WI38 (cell line): ENCODE data around the gene CDKAL1.

ENCODE experiments used
- H3K4me3 ChIP-seq: 2 replicates; pipeline ENCODE4 v1.5.1; 2011; ENCODE audit warnings: low read depth, mild to moderate bottlenecking, control low read depth, low read length
- TF ChIP-seq, protein P1 (sequence below): IDR thresholded peaks from 2 replicates; pipeline ENCODE4 v1.5.1; 2012; ENCODE audit warnings: low read depth, mild to moderate bottlenecking, control low read depth, low read length

CDKAL1 gene

DNA sequence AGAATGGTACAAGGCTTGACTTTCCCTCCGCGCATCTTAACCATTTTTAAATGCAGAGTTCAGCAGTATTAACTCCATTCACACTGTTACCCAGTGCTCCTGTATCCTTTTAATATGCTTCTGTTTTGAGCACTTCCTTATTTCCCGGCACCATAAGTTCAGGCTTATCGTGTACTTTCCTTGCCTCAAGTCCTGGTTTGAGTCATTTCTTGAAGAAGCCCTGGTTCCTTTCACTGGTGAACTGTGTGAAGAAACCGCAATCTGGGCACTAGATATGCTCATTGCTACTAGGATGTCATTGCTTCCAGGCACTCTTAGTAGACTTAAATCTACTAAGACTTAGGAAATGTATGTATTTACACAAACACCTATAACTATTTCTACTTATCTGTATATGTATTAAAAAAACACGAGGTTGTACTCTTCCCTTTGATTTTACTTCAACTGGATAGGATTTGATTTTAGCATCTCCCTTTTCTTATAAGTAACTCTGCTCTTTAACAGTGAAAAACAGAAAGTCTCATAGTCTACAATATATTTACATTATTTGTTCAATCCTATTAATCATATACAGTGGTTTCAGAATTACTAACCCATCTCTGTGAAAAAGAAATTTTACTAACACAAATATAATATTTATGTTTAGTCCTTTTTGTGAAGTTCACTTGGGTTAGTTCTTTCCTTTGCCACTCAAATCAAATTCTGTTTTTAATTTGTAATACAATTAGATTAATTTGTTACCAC, 135.5 kb downstream of the CDKAL1 start:
- H3K4me3 ChIP-seq, result no peak overlapping the region
- TF ChIP-seq, protein P1, sequence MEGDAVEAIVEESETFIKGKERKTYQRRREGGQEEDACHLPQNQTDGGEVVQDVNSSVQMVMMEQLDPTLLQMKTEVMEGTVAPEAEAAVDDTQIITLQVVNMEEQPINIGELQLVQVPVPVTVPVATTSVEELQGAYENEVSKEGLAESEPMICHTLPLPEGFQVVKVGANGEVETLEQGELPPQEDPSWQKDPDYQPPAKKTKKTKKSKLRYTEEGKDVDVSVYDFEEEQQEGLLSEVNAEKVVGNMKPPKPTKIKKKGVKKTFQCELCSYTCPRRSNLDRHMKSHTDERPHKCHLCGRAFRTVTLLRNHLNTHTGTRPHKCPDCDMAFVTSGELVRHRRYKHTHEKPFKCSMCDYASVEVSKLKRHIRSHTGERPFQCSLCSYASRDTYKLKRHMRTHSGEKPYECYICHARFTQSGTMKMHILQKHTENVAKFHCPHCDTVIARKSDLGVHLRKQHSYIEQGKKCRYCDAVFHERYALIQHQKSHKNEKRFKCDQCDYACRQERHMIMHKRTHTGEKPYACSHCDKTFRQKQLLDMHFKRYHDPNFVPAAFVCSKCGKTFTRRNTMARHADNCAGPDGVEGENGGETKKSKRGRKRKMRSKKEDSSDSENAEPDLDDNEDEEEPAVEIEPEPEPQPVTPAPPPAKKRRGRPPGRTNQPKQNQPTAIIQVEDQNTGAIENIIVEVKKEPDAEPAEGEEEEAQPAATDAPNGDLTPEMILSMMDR, result no peak

DNA sequence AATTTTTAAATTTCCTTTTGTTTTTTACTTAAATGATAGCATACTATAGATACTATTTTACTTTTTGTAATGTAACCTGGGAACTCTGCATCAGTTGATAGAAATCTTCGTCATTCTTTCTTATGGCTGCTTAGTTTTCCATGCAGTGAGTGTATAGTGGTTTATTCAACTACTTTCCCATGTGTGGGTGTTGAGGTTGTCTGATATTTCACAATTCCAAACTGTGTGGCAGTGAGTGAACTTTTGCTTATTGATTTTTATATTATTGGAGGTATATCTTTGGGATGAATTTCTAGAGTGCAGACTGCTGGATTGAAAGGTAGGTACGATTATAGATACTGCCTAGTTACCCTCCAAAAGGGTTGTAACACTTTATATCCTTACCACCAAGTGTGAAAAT, 136.5 kb downstream of the CDKAL1 start:
- TF ChIP-seq, protein P1, result no peak
- no peak overlapping the region for H3K4me3 ChIP-seq

DNA sequence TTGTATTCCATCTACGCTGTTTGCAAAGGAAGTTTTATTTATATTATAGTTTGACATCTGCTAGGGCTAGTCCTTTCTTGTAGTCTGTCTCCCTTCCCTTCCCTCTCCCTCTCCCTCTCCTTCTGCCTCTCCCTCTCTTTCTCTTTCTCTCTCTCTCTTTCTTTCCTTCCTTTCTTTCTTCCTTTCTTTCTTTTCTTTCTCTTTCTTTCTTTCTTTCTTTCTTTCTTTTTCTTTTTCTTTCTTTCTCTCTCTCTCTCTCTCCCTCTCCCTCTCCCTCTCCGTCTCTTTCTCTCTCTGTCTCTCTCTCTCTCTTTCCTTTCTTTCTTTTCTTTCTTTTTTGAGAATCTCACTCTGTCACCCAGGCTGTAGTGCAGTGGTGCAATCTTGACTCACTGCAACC, 137.8 kb downstream of the CDKAL1 start:
- H3K4me3 ChIP-seq, result no peak overlapping the region
- TF ChIP-seq, protein P1, result no peak

GRCh38 chr6:20673458-20673857, 139.2 kb downstream of the CDKAL1 start:
- TF ChIP-seq, protein P1, result no peak

DNA sequence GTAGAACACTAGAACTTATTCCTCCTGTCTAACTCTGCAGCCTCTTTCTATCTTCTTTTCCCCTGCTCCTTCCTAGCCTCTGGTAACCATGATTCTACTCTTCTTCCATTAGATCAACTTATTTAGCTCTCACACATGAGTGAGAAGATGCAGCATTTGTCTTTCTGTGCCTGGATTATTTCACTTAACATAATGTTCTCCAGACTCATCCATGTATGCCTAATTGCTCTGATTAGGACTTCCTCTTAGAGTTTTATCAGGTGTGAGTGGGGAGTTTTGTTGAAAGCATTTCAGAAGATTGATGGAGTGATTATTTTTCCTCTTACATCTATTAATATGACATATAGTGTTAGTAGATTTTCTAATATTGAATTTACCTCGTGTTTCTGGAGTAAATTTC, 140.4 kb downstream of the CDKAL1 start:
- no peak overlapping the region for H3K4me3 ChIP-seq
- TF ChIP-seq, protein P1, result no peak

More at GRCh38 chr6:20673458-20673857, 139.2 kb downstream of the CDKAL1 start:
- H3K4me3 ChIP-seq, result no peak overlapping the region

DNA sequence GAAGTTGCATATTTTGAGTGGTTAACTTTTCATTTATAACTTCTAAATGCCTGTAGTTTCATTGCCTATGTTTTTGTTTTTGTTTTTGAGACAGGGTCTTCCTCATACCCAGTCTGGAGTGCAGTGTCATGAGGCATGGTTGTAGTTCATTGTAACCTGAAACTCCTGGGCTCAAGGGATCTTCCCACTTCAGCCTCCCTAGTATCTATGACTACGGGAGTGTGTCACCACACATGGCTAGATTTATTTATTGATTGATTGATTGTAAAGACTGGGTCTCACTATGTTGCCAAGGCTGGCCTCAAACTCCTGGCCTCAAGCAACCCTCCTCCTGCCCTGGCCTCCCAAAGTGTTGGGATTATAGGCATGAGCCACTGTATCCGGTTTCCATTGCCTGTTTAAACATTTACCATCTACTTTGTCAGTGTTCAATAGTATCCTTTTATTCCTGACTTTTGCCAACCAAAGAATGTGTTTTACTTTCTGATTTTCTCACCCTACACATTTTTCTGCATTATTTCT, 144.6 kb downstream of the CDKAL1 start:
- TF ChIP-seq, protein P1, result no peak
- H3K4me3 ChIP-seq, result no peak overlapping the region

- TF ChIP-seq, protein P1, result no peak
- no peak overlapping the region for H3K4me3 ChIP-seq
Observed at GRCh38 chr6:20680697-20681165, 146.5 kb downstream of the CDKAL1 start.
